Endothelial cell of umbilical vein (primary cell): ENCODE results near the gene ARHGAP10.

Experiments used
- EZH2 ChIP-seq: IDR thresholded peaks from 2 replicates; pipeline ENCODE4 v1.6.1; 2012; ENCODE audit warnings: borderline replicate concordance, low read depth, mild to moderate bottlenecking, moderate library complexity, low read length, inconsistent platforms; ENCODE audit not compliant: severe bottlenecking
- MAX ChIP-seq: IDR thresholded peaks from 2 replicates; pipeline ENCODE4 v1.6.1; 2011; ENCODE audit not compliant: insufficient read depth, insufficient read length
- POLR2AphosphoS5 ChIP-seq: IDR thresholded peaks from 2 replicates; pipeline ENCODE4 v1.6.1; 2012; ENCODE audit warnings: low read depth, mild to moderate bottlenecking, control low read depth, low read length, moderate library complexity; ENCODE audit not compliant: insufficient read depth
- TF ChIP-seq, protein P1 (sequence below), 2 donors: IDR thresholded peaks; 1 replicate in 1 of 2; 2 replicates in 1 of 2; pipeline ENCODE4 v1.5.1; 2011; ENCODE audit warnings: low read length in 2 of 2, mild to moderate bottlenecking in 2 of 2, moderate library complexity in 2 of 2, control low read depth in 1 of 2, inconsistent platforms in 1 of 2, low read depth in 1 of 2; ENCODE audit not compliant: insufficient read depth in 1 of 2; ENCODE audit errors: extremely low read depth in 1 of 2

DNA sequence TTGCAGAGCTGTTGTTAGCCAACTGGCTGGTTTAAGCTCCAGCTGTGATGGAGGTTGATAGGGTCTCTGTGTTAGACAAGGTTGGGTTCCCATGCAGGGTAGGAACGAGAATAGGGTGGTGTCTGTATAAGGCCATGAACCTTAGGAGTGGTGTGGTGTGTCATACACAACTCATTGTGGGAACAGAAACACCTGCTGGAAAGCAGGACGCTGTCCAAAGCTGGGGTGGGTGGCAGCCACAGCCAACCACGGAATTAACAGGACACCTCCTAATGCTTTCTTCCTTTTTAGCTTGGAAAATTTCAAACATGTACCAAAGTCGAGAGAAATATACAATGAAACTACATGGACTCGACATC lies 94.4 kb downstream of the ARHGAP10 start:
- TF ChIP-seq, protein P1, sequence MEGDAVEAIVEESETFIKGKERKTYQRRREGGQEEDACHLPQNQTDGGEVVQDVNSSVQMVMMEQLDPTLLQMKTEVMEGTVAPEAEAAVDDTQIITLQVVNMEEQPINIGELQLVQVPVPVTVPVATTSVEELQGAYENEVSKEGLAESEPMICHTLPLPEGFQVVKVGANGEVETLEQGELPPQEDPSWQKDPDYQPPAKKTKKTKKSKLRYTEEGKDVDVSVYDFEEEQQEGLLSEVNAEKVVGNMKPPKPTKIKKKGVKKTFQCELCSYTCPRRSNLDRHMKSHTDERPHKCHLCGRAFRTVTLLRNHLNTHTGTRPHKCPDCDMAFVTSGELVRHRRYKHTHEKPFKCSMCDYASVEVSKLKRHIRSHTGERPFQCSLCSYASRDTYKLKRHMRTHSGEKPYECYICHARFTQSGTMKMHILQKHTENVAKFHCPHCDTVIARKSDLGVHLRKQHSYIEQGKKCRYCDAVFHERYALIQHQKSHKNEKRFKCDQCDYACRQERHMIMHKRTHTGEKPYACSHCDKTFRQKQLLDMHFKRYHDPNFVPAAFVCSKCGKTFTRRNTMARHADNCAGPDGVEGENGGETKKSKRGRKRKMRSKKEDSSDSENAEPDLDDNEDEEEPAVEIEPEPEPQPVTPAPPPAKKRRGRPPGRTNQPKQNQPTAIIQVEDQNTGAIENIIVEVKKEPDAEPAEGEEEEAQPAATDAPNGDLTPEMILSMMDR (IDR thresholded peaks at IDR 0.05; ENCODE audit: extremely low read depth in 1 of 2, insufficient read depth in 1 of 2, low read depth in 1 of 2, low read length in 2 of 2) = no peak
- TF ChIP-seq EZH2 = no peak
- no peak for TF ChIP-seq MAX
- TF ChIP-seq POLR2AphosphoS5 = no peak
